ENCODE measurements around the gene CTBP1. TPM values are rescaled to one million over a fixed set of nuclear protein-coding genes. Genes with fewer than 3 reads are reported as not detected.

Gene CTBP1
- total RNA-seq, 1 donor from 2014 or later: 165 TPM

GRCh38 chr4:1244081-1244977 lies 4.6 kb downstream of the CTBP1 start:
- Mint-ChIP-seq H3K4me3 (ENCODE audit: unreplicated experiment) (peak overlapping the region; percentile 63), H3K36me3 (ENCODE audit: low read depth, unreplicated experiment) (peaks cover 11% of the 10 kb centered on the region), H3K9me3 (ENCODE audit: unreplicated experiment) (no peaks in the 10 kb centered on the region), H3K27ac (ENCODE audit: unreplicated experiment) (peak overlapping the region; percentile 71), H3K27me3 (ENCODE audit: unreplicated experiment) (peaks cover 11% of the 10 kb centered on the region), H3K4me1 (ENCODE audit: unreplicated experiment) (peaks cover 28% of the 10 kb centered on the region)
- DNase-seq (ENCODE audit: low spot score): no peak
- TF ChIP-seq CTCF (IDR thresholded peaks at IDR 0.05; ENCODE audit: unreplicated experiment): no peak

GRCh38 chr4:1243451-1244080 lies 5.4 kb downstream of the CTBP1 start:
- peaks cover 28% of the 10 kb centered on the region for H3K4me1 Mint-ChIP-seq (ENCODE audit: unreplicated experiment)
- no peak overlapping the region for H3K27ac Mint-ChIP-seq (ENCODE audit: unreplicated experiment)
- H3K27me3 Mint-ChIP-seq (ENCODE audit: unreplicated experiment): peaks cover 11% of the 10 kb centered on the region

GRCh38 chr4:1242506-1243450 lies 6.2 kb downstream of the CTBP1 start:
- TF ChIP-seq CTCF (IDR thresholded peaks at IDR 0.05; ENCODE audit: unreplicated experiment): no peak
- peaks cover 28% of the 10 kb centered on the region for H3K4me1 Mint-ChIP-seq (ENCODE audit: unreplicated experiment)
- H3K4me3 Mint-ChIP-seq (ENCODE audit: unreplicated experiment): peak overlapping the region; percentile 66
- H3K27ac Mint-ChIP-seq (ENCODE audit: unreplicated experiment): peak overlapping the region; percentile 82
- no peak for DNase-seq (ENCODE audit: low spot score)
- H3K9me3 Mint-ChIP-seq (ENCODE audit: unreplicated experiment): no peaks in the 10 kb centered on the region
- peaks cover 14% of the 10 kb centered on the region for H3K27me3 Mint-ChIP-seq (ENCODE audit: unreplicated experiment)
- H3K36me3 Mint-ChIP-seq (ENCODE audit: low read depth, unreplicated experiment): peaks cover 15% of the 10 kb centered on the region

More at GRCh38 chr4:1243451-1244080, 5.4 kb downstream of the CTBP1 start:
- peaks cover 15% of the 10 kb centered on the region for H3K36me3 Mint-ChIP-seq (ENCODE audit: low read depth, unreplicated experiment)
- H3K4me3 Mint-ChIP-seq (ENCODE audit: unreplicated experiment): no peak overlapping the region
- H3K9me3 Mint-ChIP-seq (ENCODE audit: unreplicated experiment): no peaks in the 10 kb centered on the region
- TF ChIP-seq CTCF (IDR thresholded peaks at IDR 0.05; ENCODE audit: unreplicated experiment): no peak
- DNase-seq (ENCODE audit: low spot score): no peak

- Mint-ChIP-seq H3K4me1 (ENCODE audit: unreplicated experiment) (peaks cover 26% of the 10 kb centered on the region), H3K27me3 (ENCODE audit: unreplicated experiment) (peaks cover 11% of the 10 kb centered on the region), H3K36me3 (ENCODE audit: low read depth, unreplicated experiment) (peaks cover 13% of the 10 kb centered on the region), H3K4me3 (ENCODE audit: unreplicated experiment) (no peak overlapping the region), H3K9me3 (ENCODE audit: unreplicated experiment) (no peaks in the 10 kb centered on the region), H3K27ac (ENCODE audit: unreplicated experiment) (no peak overlapping the region)
- TF ChIP-seq CTCF (IDR thresholded peaks at IDR 0.05; ENCODE audit: unreplicated experiment): no peak
- no peak for DNase-seq (ENCODE audit: low spot score)
Observed at GRCh38 chr4:1241936-1242505, 6.9 kb downstream of the CTBP1 start.

All from endothelial cell (in vitro differentiated cells).